ENCODE measurements around the gene ORC6.

DNA sequence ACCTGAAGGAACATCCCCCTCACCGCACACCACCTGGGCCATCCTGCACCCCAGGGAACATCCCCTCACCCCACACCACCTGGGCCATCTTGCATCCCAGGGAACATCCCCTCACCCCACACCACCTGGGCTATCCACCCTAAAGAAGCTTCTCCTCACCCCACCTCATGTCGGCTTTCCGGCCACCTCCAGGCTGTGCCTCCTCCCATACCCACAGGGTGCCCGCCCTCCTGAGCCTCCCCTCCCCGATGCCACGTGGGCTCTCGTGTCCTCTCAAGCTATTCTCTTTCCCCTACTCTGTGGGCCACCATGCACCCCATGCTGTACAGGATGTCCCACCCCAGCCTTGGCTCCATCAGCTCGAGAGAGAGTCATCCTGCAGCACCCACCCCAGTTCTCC is 40.7 kb downstream of the ORC6 start:
- TF ChIP-seq, protein P1, sequence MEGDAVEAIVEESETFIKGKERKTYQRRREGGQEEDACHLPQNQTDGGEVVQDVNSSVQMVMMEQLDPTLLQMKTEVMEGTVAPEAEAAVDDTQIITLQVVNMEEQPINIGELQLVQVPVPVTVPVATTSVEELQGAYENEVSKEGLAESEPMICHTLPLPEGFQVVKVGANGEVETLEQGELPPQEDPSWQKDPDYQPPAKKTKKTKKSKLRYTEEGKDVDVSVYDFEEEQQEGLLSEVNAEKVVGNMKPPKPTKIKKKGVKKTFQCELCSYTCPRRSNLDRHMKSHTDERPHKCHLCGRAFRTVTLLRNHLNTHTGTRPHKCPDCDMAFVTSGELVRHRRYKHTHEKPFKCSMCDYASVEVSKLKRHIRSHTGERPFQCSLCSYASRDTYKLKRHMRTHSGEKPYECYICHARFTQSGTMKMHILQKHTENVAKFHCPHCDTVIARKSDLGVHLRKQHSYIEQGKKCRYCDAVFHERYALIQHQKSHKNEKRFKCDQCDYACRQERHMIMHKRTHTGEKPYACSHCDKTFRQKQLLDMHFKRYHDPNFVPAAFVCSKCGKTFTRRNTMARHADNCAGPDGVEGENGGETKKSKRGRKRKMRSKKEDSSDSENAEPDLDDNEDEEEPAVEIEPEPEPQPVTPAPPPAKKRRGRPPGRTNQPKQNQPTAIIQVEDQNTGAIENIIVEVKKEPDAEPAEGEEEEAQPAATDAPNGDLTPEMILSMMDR (IDR thresholded peaks at IDR 0.05; ENCODE audit: low read length) = no peak
- TF ChIP-seq EZH2 (optimal IDR thresholded peaks at IDR 0.05; ENCODE audit: low read depth, low read length) = no peak
- TF ChIP-seq EZH2phosphoT487 (IDR thresholded peaks at IDR 0.05; ENCODE audit: low read length) = no peak

Measured in MM.1S (cell line).